Measurements from ENCODE around the gene CRYGA.

The CRYGA gene, protein sequence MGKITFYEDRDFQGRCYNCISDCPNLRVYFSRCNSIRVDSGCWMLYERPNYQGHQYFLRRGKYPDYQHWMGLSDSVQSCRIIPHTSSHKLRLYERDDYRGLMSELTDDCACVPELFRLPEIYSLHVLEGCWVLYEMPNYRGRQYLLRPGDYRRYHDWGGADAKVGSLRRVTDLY

DNA sequence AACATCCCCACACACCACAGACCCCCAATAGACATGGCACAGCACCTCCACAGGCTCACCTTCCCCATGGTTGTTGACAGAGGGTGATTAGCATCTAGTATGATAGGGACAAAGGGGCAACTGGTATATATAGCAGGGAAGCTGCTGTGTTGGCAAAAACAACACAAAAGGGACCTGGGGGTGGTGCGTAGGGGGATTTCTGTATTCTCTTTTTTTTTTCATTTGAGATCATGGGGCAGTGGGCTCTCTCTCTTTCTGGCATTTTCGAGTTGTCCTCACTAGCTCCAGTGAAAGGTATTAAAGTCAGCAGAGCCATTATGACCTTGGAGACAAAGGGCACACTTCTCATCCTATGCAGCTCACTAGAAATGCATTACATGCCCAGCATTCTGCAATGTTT lies at the start of gene CRYGA:
TSS of gene CRYGA (minus strand) at position 101 of the 400 bp plus-strand sequence. CDS start at position 68, 33 bp downstream.
- no peak for DNase-seq

DNA sequence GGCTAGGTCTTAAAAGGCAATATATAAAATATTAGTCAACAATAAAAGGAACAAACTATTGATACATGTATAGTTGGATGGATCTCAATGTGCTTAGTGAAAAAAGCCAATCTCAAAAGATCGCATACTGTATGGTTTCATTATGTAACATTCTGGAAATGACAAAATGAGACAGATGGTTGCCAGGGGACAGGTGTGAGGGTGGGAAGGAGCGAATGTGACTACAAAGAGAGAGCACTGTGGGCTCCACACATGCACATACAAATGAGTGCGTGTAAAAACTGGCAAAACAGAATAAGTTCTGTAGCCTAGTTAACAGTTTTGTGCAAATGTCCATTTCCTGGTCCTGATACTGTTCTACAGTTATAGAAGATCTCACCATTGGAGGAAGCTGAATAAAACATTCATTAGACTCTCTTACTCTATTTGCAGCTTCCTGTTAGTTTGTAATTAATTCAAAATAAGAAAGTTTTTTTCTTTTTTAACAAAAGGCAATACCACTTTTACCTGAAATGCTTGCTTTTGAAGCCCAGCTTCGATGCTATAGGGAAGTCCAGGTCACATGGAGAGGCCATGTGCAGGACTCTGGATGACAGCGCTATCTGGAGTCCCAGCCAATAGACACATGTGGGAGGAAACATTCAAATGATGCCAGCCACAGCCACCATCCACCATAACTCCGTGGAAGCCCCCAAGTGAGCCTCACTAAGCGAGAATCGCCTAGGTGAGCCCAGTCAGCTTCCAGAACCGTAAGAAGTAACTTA lies 47.5 kb upstream of the CRYGA start:
- DNase-seq, result no peak

DNA sequence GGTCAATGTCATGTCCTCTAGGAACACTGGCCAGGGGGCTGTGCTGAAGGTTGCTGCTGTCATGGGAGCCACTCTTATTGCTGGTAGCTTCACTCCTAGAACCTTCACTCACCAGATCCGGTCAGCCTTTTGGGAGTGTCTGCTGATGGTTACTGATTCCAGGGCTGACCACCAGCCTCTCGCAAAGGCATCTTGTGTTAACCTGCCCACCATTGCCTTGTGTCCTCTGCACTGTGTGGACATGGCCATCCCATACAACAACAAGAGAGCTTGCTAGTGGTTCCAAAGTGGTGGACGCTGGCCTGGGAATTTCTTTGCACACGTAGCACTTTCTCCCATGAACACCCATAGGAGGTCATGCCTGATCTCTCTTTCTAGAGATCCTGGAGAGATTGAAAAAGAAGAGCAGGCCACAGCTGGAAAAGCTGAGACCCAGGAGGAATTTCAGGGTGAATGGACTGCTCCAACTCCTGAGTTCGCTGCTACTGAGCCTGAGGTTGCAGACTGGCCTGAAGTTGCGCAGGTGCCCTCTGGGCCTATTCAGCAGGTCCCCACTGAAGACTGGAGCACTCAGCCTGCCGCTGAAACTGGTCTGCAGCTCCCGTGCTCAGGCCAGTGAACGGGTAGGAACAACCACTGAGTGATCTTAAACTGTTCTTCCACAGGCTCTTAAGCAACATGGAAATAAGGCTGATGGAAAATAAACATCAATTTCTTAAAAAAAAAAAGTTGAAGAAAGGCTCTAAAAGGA lies 45.1 kb upstream of the CRYGA start:
- no peak for DNase-seq

DNA sequence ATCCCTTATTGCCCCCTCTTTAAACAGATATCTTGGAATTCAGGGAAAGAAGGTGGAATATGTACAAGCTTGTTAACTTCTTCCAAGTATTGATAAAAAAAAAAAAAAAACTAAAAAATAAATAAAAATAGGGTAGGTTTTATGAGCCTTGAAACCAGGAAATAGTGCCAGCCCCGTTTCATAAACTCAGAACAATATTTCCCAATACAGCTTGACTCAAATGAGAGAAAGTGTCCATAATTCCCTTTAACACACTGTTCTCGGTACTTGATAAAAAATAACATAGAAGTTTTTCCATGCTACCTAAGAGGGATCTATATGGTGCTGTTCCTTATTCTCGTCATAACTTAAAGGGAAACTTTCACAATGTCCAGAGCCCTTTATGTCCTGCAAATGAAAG lies 44.4 kb upstream of the CRYGA start:
- DNase-seq, result no peak

DNA sequence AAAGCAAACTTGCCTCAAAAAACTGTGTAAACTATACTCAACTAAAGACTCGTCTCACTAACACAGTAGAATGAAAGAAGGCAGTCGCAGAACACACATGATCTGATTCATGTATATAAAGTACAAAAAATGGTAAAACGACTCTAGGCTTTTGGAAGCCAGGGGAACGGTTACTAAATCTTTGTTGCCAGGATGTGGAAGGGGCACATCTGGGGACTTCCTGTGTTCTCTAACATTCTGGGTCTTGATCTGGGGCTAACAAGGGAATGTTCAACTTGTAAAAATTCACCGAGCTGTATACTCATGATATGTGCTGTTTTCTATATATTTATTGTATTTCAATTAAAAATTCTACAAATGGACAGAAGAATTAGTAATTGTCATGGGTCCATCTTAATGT lies 40.8 kb upstream of the CRYGA start:
- DNase-seq, result no peak

DNA sequence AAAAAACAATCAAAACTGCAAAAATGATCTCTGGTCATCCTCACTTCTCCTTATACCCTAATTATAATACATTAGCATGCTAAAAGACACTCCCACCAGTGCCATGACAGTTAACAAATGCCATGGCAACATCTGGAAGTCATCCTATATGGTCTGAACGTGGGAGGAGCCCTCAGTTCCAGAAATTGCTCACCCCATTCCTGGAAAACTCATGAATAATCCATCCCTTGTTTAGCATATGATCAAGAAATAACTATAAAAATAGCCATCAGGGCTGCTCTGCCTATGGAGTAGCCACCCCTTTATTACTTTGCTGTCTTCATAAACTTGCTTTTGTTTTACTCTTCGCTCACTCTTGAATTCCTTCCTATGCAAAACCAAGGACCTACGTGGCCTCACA lies 32.1 kb upstream of the CRYGA start:
- no peak for DNase-seq

DNA sequence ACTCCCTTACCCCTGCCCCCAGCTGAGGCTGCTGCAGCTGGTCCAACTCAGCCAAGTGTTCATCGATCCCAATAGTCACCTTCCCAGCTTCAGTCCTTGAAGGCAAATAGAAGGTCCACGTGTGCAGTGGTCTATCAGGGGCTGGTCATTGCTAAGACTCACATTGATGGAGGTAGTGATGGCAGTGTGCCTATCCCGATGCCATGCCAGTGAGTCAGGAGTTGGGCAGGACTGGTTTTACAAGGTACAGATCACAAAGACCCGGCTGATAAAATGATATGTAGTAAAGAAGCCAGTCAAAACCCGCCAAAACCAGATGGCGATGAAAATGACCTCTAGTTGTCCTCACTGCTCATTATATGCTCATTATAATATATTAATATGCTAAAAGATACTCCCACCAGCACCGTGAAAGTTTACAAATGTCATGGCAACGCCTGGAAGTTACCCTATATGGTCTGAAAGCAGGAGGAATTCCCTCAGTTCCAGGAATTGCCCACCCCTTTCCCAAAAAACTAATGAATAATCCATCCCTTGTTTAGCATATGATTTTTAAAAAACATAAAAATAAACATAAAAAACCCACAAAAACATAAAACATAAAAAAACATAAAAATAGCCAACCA lies 29.3 kb upstream of the CRYGA start:
- DNase-seq, result no peak

DNA sequence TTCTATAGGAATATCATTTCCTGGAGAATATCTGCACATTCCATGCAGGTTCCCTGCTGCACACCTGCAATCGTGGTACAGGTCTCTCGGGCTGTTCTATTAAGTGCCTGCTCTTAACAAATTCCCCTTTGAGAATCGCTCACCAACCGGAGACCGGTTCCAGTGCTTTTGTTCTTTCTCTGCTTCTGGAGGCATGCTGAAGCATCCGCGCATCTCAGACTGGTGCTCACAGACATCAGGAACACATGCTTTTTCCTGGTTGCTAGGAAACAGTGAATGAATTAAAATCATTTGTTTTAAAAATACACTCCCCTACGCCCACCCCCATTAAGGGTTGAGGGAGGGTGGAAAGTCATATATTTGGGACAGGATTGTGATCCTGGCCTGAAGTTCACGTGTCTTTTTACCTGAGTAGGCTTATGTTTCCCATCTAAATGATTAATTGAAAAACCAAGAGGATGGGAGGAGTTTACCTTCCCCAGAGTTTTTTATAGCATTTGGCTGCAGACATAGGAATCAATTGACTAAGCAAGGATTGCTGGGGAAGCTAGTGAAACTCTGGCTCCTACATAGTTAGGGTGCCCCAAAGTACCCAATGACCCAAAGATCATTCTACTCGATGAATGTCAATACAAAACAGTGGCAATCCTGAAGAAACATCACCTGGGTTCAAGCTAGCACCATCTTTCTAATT lies 26.6 kb upstream of the CRYGA start, which contains the start of gene C2orf80:
TSS of gene C2orf80 (minus strand) at position 221 of the 694 bp plus-strand sequence. CDS start 3,044 bp downstream, outside the sequence.
- no peak for DNase-seq

DNA sequence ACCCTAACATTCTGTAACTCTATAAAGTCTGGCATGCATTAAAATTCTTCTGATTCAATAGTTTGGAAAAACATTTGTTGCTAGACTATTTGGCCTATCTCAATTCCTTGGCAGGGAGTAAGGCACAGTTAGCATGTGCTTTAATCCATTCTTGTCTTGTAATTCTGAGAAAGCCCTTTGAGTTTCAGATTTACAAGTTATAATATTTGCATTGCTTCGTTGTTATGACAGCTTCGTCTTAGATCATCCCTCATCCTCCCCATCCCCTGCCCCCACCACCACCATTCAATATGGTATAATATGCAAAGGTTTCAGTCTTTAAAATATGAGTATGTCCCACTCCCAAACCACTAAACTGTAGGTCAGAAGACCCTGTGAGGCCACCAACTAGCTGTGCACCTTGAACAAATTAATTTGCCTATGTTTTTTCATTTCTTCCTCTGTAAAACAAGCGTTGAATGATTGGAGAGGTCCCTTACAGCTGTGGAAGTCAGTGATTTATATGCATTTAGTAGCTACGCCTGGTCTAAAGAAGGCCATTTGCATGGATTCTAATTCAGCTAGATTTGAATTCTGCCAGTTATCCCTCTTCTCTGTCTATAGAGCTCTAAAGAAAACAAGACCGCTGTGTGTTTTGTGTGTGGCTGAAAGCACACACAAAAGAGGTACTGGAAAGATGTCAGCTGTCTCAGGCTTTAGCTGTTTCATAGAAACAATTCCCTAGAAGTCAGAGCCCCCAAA lies 25.9 kb upstream of the CRYGA start:
- no peak for DNase-seq

DNA sequence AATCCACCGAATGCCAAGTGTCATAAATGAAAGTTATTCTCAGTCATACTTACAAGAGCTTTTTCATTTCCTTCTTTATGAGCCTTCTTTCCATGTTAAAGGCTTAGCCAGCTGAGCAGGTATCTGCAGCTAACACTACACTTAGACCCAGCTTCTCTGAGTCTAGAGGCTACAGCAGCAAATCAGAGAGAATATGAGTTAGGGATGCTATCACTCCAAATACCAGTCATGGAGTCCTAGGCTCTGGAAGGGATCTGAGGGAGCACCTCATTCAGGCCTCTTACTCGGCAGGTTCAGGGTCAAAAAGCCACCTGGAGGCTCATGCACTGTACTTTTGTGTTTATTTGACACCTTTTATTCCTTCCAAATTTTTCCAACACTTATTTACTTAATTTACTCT lies 23.5 kb upstream of the CRYGA start:
- no peak for DNase-seq

DNA sequence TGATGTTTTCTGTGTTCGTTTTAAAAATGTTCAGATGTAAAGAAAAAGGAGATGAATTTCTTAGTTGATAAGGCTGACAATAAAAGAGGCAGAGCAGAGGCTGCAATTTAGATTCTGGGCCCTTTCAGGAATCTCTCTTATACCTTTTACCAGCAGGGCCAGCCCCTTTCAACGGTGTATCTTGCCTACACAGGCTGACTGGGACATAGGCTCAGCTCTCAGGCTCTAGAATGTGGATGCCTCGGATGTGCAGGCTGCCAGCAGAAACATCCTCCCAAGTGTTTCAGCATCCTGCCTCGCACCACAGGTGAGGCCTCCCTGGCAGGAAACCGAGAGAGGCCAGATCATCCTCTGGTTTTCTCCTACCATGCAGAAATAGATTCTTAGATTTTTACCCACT lies 23.1 kb upstream of the CRYGA start:
- DNase-seq, result no peak

DNA sequence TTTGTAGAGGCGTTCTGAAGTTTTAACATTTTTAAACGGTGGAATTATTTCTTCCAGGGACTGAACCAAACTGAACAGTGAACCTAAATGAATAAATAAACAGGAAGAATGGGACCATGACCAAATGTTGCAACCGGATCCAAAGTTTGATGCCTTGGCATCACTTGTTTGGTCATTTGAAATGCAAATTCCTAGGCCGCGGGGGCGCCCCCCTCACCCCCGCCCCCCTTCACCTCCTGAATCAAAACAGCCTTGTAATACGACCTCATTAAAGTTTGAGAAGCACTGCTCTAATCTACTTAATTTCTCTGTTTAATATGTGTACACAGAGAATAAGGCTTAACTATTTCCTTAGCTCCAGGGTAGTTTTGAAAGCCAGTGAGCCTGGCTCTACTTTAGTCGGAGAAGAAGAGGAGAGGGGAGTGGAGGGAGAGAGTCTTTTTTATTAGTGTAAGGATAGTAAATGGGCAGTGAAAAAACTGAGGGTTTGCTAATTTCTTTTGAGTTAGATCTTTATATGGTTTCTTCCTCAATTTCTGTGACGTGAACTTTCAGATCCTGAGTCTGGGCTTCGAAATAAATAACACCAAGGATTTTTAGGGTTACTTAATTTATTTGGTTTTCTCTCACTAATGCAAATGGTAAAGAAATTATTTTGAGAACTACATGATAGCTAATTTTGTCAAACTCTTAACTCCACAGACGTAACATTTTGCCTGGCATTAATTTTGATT lies 20.8 kb upstream of the CRYGA start:
- DNase-seq, result no peak

DNA sequence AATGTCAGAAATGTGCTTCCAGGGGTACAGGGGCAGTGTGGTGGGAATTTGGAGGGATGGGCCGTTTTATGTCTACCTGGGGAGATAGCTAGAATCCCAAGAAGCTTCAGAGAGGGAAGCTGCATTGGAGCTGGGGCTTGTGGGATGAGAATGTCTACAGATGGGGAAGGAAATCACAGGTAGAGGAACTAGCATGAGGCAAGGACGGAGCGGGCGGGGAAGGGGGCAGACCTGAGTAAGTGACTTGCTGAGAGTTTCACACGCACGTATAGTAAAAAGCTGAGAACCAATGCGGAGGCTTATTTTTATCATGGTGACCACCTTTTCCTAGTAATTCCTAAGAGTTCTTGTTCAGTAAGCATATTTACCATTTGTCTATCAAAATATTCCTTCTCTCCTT lies 20.1 kb upstream of the CRYGA start:
- no peak for DNase-seq

DNA sequence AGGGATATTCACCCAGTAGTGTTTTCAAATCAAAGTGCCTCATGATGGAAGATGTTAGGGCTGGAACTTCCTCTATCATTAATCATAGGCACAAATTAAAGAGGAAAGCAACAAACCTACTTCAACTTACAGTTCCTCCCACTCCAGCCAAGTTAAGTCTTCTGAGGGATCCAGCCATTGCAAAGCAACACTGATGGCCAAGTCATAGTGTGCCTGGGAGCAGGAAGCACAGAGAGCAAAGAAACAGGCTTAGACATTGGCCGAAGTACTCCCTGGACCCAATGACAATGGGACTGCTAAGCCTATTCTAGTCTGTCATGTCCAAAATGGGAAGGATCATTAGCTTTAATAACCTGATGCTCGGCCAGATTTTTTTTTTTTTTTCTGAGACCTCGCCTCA lies 19.4 kb upstream of the CRYGA start:
- no peak for DNase-seq

DNA sequence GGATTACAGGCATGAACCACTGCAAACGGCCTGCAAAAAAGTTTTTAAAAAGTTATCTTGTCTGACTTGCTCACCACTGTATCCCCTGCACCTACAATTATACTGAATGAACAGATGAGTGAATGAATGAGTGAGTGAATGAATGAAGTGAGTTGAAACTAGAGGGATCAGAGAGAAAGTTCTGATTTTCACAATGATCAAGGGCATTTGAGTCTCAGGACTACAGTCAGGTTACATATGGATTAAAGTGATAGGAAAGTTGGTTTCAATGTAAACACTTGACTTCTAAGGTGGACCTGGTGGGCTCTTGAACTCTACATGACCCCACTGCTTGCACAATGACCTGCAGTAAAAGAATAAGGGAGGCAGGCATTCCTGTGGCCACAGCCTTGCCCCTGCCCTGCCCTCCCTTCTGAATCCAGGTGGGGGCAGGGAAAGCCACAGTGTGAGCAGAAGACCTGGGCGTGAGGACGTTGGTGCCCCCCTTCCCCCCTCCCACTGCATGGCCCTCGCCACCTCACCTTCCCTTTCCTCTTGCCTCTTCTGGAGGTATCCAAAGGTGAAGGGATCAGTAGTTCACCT lies 15.7 kb upstream of the CRYGA start:
- DNase-seq, result no peak

DNA sequence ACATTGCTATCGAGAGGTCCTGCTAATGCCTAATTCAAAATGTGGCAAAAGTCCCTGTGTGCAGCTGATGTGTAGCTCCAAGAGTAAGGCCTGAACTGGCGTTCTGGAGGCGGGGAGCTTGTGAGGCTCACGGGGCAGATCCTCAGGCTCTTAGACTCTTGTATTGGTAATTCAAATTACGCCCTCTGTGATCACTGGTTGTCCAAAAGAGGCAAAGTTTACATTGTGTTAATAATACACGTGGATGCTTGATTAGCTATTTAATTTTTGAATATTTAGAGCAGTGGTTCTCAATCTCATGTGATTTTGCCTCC lies 12.4 kb upstream of the CRYGA start:
- no peak for DNase-seq

DNA sequence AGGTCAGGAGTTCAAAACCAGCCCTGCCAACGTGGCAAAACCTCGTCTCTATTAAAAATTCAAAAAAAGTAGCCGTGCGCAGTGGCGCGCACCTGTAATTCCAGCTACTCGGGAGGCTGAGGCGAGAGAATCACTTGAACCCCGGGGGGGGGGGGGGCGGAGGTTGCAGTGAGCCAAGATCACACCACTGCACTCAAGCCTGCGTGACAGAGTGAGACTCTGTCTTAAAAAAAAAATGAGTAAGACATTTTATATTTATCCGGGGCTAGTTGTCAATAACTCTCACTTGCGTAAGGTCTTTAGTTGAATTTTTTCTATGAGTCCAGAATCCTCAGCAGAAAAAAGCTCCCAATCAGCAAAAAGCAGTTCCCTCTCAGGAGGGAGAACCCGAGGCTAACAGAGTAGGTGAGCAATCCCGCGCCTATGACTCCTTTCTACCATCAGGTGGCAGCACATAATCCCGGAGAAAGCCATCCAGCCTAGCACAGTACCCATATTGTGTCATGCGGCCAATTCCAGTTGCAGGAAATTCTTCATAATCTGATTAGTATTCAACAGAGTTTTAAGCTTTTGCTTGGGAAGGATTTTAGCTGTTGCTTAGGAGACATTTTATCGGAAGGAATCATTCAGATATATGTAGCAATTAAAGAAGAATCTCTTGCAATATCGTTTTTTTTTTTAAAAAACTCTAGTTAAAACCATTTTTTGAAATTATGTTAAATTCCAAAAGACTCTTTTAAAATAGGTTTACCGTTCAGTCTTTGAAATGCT lies 11.9 kb upstream of the CRYGA start:
- DNase-seq, result peak; percentile 76

DNA sequence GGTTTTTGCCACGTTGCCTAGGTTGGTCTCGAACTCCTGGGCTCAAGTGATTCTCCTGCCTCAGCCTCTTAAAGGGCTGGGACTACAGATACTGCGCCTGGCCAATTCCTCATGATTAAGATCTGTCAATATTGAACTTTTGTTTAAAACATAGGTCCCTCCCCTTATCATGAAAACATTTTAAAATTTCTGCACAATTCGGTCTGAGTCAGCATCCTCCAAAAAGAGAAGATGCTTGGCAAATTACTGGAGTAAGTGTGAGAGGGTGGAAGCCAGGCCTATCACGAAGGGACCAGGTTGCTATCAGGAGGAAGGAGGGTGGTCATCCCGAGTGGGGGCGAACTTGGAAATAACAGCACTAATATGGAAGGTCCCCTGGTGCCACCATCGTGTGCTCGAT lies 10.8 kb upstream of the CRYGA start:
- no peak for DNase-seq

DNA sequence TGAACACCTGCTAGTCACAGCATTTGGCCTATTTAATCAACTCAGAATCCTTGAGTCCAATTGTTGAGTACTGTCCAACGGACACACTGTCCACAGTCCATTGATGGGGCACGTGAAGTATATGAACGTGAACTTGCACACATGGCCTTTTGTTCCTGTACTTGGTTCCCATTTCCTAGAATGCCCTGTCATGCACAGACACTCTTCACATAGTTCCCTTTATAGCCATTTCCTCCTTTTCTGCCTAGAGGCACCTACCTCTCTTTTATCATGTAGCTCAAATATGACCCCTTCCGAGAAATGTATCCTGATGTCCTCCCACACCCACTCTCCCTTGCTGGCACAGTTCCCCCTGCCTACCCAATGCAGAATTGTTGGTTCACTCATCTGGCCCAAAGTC lies 8.7 kb upstream of the CRYGA start:
- no peak for DNase-seq
